Transverse colon (tissue), 4 donors: Measurements from ENCODE around the gene ZKSCAN3. TPM values are rescaled to one million over a fixed set of nuclear protein-coding genes. Genes with fewer than 3 reads are reported as not detected.

Experiments
- DNase-seq: peaks from one replicate; pipeline ENCODE4 v3.0.0-alpha.2; 2019
- H3K27ac ChIP-seq, 4 donors: fragments of 200-600 bp; sonication (generic); 2 replicates each; pipeline ENCODE4 v1.5.1; 2016 to 2018; ENCODE audit warnings: inconsistent platforms in 4 of 4
- H3K27me3 ChIP-seq: fragments of 200-600 bp; sonication (generic); 2 replicates; pipeline ENCODE4 v1.5.1; 2017; ENCODE audit warnings: inconsistent platforms
- H3K36me3 ChIP-seq, 4 donors: fragments of 200-600 bp; sonication (generic); 2 replicates each; pipeline ENCODE4 v1.5.1; 2017 to 2019; ENCODE audit warnings: inconsistent platforms in 4 of 4
- H3K4me1 ChIP-seq, 4 donors: fragments of 200-600 bp; sonication (generic); 2 replicates each; pipeline ENCODE4 v1.5.1; 2017 to 2020; ENCODE audit warnings: inconsistent platforms in 4 of 4
- H3K4me3 ChIP-seq, 4 donors: fragments of 200-600 bp; sonication (generic); 1 replicate in 1 of 4; 2 replicates in 3 of 4; pipeline versions ENCODE4 v1.5.1 to v1.6.1; 2017 to 2019; ENCODE audit warnings: inconsistent platforms in 4 of 4
- H3K9me3 ChIP-seq, 2 donors: fragments of 200-600 bp; sonication (generic); 2 replicates each; pipeline ENCODE4 v1.5.1; 2017 to 2019; ENCODE audit warnings: inconsistent platforms in 2 of 2
- EP300 ChIP-seq: sonication (generic); formaldehyde crosslinking; IDR thresholded peaks from one replicate; pipeline ENCODE4 v1.6.1; 2017; ENCODE audit warnings: antibody characterized with exemption, low read depth
- POLR2A ChIP-seq: fragments of 450-650 bp; IDR thresholded peaks from one replicate; pipeline ENCODE4 v1.6.1; 2016; ENCODE audit warnings: antibody characterized with exemption, mild to moderate bottlenecking, moderate library complexity
- POLR2AphosphoS5 ChIP-seq, 3 donors: sonication (generic); formaldehyde crosslinking; IDR thresholded peaks; one replicate each; pipeline ENCODE4 v1.6.1; 2016; ENCODE audit warnings: antibody characterized with exemption in 3 of 3
- WGBS, 2 donors: methylation state at CpG; one replicate each; pipeline ENCODE4 v1.1.5; 2018; ENCODE audit warnings: low coverage in 1 of 2; 5-methylcytosine and 5-hydroxymethylcytosine counted together
- in situ Hi-C, 4 donors: fragments of 200-750 bp; cut with MboI; loops; one replicate each; pipeline versions ENCODE4 v1.15.0 to v1.15.1; 2017; ENCODE audit warnings: low sequenced_read_pairs in 3 of 4, low pct_ligation_motif_present in 1 of 4, low pct_unique_long_range_greater_than_20kb in 1 of 4
- intact Hi-C: fragments of 100-400 bp; cut with DNase I; formaldehyde crosslinking; loops from one replicate; pipeline ENCODE4 v1.15.1; 2023; ENCODE audit warnings: low total_unique reads
- total RNA-seq, 4 donors: library from RNA; depleted of rRNA; stranded (reverse); fragments of >200 nt; gene quantifications; one replicate each; pipeline ENCODE4 v1.1.0, GENCODE V29; 2016
- TF ChIP-seq, protein P1 (sequence below), 5 experiments: fragments of 200-600 bp in 3 of 5; fragments of 450-650 bp in 2 of 5; sonication (generic) in 3 of 5; IDR thresholded peaks; 1 replicate in 2 of 5; 2 replicates in 3 of 5; pipeline ENCODE4 v1.5.1; 2016 to 2017; ENCODE audit warnings: antibody characterized with exemption in 5 of 5, inconsistent platforms in 3 of 5, mild to moderate bottlenecking in 2 of 5, moderate library complexity in 1 of 5

Gene ZKSCAN3
- total RNA-seq, 4 donors from 2014 or later, result 1.4 to 5.2 (median 4.3) TPM

DNA sequence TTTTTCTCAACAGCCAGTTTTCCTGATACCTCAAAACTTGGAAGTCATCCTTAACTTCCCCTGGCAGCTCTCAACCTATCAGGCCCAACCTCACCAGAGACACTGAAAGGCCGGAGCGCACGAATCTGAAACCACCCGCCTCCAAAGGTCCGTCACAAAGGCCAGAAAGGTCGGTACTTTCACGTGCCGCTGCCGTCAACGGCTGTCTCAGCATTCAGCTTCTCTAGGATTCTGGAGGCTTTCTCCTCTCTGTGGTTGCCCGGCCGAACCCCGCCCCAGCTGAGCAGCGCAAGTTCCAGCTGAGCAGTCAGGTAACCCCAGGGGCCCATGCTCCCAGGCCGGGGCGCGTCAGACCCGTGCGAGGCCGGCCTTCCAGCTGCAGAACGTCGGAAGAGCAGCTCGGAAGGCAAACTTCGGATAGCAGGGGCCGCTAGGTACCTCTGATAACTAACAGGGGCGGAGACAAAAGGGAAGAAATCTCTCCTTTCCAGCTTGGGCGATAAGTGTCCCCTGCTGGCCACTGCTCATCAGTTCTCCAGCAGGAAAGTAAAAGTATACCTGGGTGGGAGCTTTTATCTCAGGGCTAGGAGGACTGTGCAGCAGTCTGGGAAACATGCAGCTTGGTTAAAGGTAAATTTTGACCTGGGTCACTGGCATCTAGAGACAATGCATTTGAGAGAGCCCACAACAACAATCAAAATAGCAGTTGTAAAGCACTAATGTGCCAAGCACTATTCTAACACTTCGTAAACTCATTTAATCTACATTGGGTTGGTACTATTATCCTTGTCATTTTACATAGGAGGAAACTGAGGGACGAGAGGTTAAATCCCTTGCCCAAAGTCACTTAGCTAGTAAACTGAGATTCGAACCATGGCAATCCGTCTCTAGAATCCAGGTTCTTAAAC is 33.7 kb downstream of the ZKSCAN3 start:
- peaks cover 0 to 18% (median 10%) of the 10 kb centered on the region in 4 donors for H3K36me3 ChIP-seq
- H3K9me3 ChIP-seq, result no peaks in the 10 kb centered on the region
- H3K27me3 ChIP-seq, result no peaks in the 10 kb centered on the region
- intact Hi-C loops, result no loop called here
- TF ChIP-seq, protein P1, sequence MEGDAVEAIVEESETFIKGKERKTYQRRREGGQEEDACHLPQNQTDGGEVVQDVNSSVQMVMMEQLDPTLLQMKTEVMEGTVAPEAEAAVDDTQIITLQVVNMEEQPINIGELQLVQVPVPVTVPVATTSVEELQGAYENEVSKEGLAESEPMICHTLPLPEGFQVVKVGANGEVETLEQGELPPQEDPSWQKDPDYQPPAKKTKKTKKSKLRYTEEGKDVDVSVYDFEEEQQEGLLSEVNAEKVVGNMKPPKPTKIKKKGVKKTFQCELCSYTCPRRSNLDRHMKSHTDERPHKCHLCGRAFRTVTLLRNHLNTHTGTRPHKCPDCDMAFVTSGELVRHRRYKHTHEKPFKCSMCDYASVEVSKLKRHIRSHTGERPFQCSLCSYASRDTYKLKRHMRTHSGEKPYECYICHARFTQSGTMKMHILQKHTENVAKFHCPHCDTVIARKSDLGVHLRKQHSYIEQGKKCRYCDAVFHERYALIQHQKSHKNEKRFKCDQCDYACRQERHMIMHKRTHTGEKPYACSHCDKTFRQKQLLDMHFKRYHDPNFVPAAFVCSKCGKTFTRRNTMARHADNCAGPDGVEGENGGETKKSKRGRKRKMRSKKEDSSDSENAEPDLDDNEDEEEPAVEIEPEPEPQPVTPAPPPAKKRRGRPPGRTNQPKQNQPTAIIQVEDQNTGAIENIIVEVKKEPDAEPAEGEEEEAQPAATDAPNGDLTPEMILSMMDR (IDR thresholded peaks at IDR 0.05), result peak; percentile 39 to 81 (median 52)
- peak; percentile 26 to 73 (median 71) for TF ChIP-seq POLR2AphosphoS5 (IDR thresholded peaks at IDR 0.05)
- TF ChIP-seq EP300, result no peak
- peak; percentile 50 for TF ChIP-seq POLR2A
- peak; percentile 92 for DNase-seq
- H3K4me3 ChIP-seq, result peak overlapping the region in 3 of 4 donors; percentile 37 to 65 (median 44)
- in situ Hi-C loops, result no loop called here
- H3K4me1 ChIP-seq, result peaks cover 0 to 15% (median 5%) of the 10 kb centered on the region in 4 donors
- WGBS, 2 donors, result 32 to 39% methylated on average over 8 to 24 of the region's 31 CpGs
- H3K27ac ChIP-seq, result peak overlapping the region; percentile 62 to 88 (median 82)

DNA sequence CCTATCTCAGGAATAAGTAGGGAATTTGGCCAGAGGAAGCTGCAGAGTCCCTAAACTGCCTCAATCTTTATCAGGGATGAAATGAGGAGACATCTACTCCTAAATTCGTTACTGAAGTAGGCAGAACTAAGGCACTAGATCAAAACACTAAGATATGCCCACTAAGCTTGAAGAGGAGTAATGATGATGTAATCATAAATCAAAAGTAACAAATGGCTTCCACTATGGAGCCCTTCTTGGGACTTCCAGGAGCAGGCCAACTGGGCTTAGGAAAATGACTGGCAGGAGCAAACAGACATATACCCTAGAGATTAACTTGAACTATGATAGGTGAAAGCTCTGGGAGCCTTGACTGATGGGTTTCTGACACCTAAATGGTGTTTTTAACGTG is 34.4 kb downstream of the ZKSCAN3 start:
- TF ChIP-seq POLR2AphosphoS5 (IDR thresholded peaks at IDR 0.05), result no peak
- TF ChIP-seq, protein P1 (IDR thresholded peaks at IDR 0.05), result no peak
- no peak for TF ChIP-seq EP300
- no peak for TF ChIP-seq POLR2A
- peak overlapping the region in 3 of 4 donors; percentile 78 to 88 (median 87) for H3K27ac ChIP-seq
- no peaks in the 10 kb centered on the region for H3K9me3 ChIP-seq
- intact Hi-C loops (no loop called here), in situ Hi-C loops (no loop called here)
- no peaks in the 10 kb centered on the region for H3K27me3 ChIP-seq
- H3K36me3 ChIP-seq, result peaks cover 0 to 18% (median 9%) of the 10 kb centered on the region in 4 donors
- H3K4me1 ChIP-seq, result peaks cover 0 to 15% (median 5%) of the 10 kb centered on the region in 4 donors
- no peak overlapping the region for H3K4me3 ChIP-seq
- WGBS, 2 donors, result 57 to 78% methylated on average over 2 of the region's 2 CpGs
- no peak for DNase-seq

DNA sequence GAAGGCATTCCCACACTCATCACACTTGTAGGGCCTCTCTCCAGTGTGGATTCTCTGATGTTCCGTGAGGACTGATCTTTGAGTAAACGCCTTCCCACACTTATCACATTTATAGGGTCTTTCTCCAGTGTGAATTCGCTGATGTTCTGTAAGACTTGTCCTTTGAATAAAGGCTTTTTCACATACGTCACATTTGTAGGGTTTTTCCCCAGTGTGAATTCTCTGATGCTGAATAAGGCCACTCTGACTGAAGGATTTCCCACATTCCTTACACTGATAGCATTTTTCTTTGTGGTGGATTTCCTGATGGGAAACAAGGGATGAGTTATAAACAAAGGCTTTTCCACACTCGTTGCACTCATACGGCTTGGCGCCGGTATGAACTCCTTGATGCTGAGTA is 40.9 kb downstream of the ZKSCAN3 start:
- 90 to 96% methylated on average over 6 to 8 of the region's 8 CpGs for WGBS, 2 donors
- H3K36me3 ChIP-seq, result peaks cover 0 to 30% (median 13%) of the 10 kb centered on the region in 4 donors
- no peaks in the 10 kb centered on the region for H3K4me1 ChIP-seq
- intact Hi-C loops, result no loop called here
- no peak overlapping the region for H3K4me3 ChIP-seq
- no peak for DNase-seq
- in situ Hi-C loops, result no loop called here
- H3K9me3 ChIP-seq, result no peaks in the 10 kb centered on the region
- no peaks in the 10 kb centered on the region for H3K27me3 ChIP-seq
- TF ChIP-seq EP300 (no peak), POLR2A (no peak), POLR2AphosphoS5 (IDR thresholded peaks at IDR 0.05) (no peak)
- TF ChIP-seq, protein P1 (IDR thresholded peaks at IDR 0.05), result no peak
- no peak overlapping the region for H3K27ac ChIP-seq

DNA sequence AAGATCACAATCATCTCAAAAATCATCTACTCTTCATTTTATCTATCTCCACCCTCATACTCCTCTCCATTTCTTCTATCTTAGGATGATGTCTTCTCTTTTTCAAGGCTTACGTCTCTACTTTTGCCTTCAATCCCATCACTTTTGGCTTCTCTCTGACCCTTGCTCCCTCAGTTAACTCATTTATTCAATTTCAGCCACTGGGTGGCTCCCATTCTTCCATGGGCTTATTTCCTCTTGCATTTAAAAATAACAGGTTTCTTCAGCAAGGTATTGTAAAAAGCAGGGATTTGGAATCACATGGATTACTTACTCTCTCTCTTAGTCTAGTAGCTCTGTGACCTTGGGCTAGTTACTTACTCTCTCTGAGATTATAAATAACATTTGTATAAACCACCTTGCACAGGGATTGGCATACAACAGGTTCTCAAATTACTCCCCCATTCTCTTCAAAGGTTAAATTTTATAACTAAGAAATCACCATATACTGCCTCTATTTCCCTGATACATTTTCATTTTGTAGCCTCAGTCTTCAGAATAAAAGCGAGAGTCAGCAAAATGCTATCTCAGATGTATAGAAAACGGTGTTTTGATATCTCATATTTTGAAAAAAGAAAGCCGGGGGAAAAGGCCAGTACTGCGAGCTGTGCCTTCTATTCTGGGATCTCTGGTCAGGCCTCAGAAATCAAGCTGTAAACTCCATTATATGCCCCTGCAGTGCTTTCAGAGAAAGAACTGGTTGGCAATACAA is 44.3 kb downstream of the ZKSCAN3 start:
- Histone ChIP-seq H3K27ac (no peak overlapping the region), H3K4me3 (no peak overlapping the region), H3K36me3 (peaks cover 0 to 42% (median 13%) of the 10 kb centered on the region in 4 donors), H3K9me3 (no peaks in the 10 kb centered on the region), H3K27me3 (no peaks in the 10 kb centered on the region), H3K4me1 (peaks cover 0 to 29% (median 9%) of the 10 kb centered on the region in 4 donors)
- TF ChIP-seq, protein P1 (IDR thresholded peaks at IDR 0.05), result peak in 1 of 5 experiments; percentile 7
- TF ChIP-seq POLR2A, result no peak
- in situ Hi-C loops, result no loop called here
- intact Hi-C loops, result no loop called here
- DNase-seq, result no peak
- 72 to 82% methylated on average over 5 of the region's 5 CpGs for WGBS, 2 donors
